ENCODE results near the gene FBXO41.

GRCh38 chr2:73210019-73210418 is 74.3 kb downstream of the FBXO41 start:
- TF ChIP-seq, protein P1, sequence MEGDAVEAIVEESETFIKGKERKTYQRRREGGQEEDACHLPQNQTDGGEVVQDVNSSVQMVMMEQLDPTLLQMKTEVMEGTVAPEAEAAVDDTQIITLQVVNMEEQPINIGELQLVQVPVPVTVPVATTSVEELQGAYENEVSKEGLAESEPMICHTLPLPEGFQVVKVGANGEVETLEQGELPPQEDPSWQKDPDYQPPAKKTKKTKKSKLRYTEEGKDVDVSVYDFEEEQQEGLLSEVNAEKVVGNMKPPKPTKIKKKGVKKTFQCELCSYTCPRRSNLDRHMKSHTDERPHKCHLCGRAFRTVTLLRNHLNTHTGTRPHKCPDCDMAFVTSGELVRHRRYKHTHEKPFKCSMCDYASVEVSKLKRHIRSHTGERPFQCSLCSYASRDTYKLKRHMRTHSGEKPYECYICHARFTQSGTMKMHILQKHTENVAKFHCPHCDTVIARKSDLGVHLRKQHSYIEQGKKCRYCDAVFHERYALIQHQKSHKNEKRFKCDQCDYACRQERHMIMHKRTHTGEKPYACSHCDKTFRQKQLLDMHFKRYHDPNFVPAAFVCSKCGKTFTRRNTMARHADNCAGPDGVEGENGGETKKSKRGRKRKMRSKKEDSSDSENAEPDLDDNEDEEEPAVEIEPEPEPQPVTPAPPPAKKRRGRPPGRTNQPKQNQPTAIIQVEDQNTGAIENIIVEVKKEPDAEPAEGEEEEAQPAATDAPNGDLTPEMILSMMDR (IDR thresholded peaks at IDR 0.05), result no peak
- TF ChIP-seq POLR2A (IDR thresholded peaks at IDR 0.05), result no peak
- TF ChIP-seq EP300 (IDR thresholded peaks at IDR 0.05), result no peak
- TF ChIP-seq POLR2AphosphoS5 (IDR thresholded peaks at IDR 0.05), result no peak
